ENCODE data around the gene MUS81. TPM values are rescaled to one million over a fixed set of nuclear protein-coding genes. Genes with fewer than 3 reads are reported as not detected.

Gene MUS81
- total and polyA plus RNA-seq, 9 of the 15 experiments (the other 6 are each of a cell fraction or from before 2014, with no cell fraction given), result 13.4 to 118 (median 53.7) TPM

DNA sequence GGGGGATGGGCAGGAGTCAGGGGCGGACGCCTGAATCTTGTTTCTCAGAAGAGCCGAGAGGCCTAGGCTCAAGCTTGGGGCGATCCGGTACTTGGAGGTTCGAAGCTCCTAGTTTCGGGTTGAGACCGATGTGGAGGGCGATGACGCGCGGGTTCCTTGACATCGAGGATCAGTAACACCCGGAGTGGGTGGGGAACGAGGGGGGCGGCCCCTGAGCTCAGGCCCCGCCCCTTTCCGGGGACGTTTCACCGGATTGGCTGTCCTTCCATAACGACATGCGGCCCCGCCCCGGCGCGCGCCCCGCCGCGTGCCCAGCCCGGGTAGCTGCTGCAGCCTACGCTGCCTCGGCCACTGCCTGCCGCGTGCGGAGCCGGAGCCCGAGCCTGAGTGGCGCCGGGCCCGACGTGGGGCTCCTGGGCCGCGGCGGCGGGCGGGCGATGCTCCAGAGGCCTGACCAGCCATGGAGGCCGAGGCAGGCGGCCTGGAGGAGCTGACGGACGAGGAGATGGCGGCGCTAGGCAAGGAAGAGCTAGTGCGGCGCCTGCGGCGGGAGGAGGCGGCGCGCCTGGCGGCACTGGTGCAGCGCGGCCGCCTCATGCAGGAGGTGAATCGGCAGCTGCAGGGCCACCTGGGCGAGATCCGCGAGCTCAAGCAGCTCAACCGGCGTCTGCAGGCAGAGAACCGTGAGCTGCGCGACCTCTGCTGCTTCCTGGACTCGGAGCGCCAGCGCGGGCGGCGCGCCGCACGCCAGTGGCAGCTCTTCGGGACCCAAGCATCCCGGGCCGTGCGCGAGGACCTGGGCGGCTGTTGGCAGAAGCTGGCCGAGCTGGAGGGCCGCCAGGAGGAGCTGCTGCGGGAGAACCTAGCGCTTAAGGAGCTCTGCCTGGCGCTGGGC lies 30.3 kb downstream of the MUS81 start, which contains the start of gene CCDC85B (continued):
- TF ChIP-seq, protein P1, sequence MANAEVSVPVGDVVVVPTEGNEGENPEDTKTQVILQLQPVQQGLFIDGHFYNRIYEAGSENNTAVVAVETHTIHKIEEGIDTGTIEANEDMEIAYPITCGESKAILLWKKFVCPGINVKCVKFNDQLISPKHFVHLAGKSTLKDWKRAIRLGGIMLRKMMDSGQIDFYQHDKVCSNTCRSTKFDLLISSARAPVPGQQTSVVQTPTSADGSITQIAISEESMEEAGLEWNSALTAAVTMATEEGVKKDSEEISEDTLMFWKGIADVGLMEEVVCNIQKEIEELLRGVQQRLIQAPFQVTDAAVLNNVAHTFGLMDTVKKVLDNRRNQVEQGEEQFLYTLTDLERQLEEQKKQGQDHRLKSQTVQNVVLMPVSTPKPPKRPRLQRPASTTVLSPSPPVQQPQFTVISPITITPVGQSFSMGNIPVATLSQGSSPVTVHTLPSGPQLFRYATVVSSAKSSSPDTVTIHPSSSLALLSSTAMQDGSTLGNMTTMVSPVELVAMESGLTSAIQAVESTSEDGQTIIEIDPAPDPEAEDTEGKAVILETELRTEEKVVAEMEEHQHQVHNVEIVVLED (CRISPR knock-in tag; IDR thresholded peaks at IDR 0.05), result peak; percentile 66
- TF ChIP-seq ZNF217 (CRISPR knock-in tag; IDR thresholded peaks at IDR 0.05), result no peak
- TF ChIP-seq PHF8 (IDR thresholded peaks at IDR 0.05; ENCODE audit: borderline replicate concordance, low read length), result peak; percentile 90; the same call in 1 of the 2 replicates
- TF ChIP-seq, protein P2, sequence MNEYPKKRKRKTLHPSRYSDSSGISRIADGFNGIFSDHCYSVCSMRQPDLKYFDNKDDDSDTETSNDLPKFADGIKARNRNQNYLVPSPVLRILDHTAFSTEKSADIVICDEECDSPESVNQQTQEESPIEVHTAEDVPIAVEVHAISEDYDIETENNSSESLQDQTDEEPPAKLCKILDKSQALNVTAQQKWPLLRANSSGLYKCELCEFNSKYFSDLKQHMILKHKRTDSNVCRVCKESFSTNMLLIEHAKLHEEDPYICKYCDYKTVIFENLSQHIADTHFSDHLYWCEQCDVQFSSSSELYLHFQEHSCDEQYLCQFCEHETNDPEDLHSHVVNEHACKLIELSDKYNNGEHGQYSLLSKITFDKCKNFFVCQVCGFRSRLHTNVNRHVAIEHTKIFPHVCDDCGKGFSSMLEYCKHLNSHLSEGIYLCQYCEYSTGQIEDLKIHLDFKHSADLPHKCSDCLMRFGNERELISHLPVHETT (CRISPR knock-in tag; conservative IDR thresholded peaks at IDR 0.05 in 1 of 2, IDR thresholded peaks at IDR 0.05 in 1 of 2), result peak in 1 of 2 experiments; percentile 75; a peak in 2 of 4 replicates
- TF ChIP-seq, protein P3, sequence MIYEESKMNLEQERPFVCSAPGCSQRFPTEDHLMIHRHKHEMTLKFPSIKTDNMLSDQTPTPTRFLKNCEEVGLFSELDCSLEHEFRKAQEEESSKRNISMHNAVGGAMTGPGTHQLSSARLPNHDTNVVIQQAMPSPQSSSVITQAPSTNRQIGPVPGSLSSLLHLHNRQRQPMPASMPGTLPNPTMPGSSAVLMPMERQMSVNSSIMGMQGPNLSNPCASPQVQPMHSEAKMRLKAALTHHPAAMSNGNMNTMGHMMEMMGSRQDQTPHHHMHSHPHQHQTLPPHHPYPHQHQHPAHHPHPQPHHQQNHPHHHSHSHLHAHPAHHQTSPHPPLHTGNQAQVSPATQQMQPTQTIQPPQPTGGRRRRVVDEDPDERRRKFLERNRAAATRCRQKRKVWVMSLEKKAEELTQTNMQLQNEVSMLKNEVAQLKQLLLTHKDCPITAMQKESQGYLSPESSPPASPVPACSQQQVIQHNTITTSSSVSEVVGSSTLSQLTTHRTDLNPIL (CRISPR knock-in tag; IDR thresholded peaks at IDR 0.05), result no peak
- TF ChIP-seq NR1H2 (CRISPR knock-in tag; IDR thresholded peaks at IDR 0.05), result peak; percentile 78; the same call in 1 of the 2 replicates
- peak; percentile 76 for TF ChIP-seq ATF7 (IDR thresholded peaks at IDR 0.05)
- TF ChIP-seq TRIM24 (IDR thresholded peaks at IDR 0.05), result peak in 1 of 2 experiments; percentile 38; a peak in 1 of 4 replicates
- TF ChIP-seq, protein P4, sequence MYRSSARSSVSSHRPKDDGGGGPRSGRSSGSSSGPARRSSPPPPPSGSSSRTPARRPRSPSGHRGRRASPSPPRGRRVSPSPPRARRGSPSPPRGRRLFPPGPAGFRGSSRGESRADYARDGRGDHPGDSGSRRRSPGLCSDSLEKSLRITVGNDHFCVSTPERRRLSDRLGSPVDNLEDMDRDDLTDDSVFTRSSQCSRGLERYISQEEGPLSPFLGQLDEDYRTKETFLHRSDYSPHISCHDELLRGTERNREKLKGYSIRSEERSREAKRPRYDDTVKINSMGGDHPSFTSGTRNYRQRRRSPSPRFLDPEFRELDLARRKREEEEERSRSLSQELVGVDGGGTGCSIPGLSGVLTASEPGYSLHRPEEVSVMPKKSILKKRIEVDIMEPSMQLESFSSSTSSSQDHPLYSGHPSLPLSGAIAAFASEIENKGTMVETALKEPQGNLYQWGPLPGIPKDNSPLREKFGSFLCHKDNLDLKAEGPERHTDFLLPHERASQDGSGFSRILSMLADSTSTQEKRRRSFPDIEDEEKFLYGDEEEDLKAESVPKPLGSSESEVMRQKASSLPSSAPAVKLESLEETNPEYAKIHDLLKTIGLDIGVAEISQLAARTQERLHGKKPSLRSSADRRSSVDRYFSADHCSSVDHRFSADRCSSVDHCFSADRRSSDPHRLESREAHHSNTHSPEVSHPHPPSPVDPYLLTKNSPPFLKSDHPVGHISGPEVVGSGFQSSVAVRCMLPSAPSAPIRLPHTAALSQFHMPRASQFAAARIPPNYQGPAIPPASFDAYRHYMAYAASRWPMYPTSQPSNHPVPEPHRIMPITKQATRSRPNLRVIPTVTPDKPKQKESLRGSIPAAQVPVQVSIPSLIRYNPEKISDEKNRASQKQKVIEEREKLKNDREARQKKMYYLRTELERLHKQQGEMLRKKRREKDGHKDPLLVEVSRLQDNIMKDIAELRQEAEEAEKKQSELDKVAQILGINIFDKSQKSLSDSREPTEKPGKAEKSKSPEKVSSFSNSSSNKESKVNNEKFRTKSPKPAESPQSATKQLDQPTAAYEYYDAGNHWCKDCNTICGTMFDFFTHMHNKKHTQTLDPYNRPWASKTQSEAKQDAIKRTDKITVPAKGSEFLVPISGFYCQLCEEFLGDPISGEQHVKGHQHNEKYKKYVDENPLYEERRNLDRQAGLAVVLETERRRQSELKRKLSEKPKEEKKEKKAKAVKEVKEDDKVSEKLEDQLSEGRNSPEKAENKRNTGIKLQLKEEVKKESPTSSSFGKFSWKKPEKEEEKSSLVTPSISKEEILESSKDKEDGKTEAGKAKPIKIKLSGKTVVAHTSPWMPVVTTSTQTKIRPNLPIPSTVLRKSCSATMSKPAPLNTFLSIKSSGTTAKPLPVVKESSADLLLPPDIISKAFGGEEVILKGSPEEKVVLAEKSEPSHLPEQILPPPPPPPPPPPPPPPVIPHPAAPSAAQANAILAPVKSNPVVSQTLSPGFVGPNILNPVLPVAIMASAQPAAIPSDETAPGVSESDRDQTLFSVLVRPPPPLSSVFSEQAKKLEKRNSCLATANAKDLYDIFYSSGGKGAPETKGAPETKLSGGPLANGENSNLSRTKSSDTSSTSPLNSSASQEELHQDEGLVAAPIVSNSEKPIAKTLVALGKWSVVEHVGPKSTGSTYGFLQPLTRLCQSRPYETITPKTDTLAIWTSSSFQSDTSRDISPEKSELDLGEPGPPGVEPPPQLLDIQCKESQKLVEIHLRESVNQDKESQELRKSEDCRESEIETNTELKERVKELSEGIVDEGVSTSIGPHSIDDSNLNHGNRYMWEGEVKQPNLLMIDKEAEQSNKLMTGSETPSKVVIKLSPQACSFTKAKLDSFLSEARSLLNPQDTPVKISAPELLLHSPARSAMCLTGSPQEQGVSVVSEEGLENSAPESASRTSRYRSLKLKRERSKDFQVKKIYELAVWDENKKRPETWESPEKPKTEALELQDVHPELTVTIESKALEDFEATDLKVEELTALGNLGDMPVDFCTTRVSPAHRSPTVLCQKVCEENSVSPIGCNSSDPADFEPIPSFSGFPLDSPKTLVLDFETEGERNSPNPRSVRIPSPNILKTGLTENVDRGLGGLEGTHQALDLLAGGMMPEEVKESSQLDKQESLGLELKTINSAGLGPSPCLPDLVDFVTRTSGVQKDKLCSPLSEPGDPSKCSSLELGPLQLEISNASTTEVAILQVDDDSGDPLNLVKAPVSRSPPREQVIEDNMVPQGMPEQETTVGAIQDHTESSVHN (IDR thresholded peaks at IDR 0.05; ENCODE audit: borderline replicate concordance in 1 of 2, low read depth in 1 of 2), result no peak
- TF ChIP-seq, protein P5, sequence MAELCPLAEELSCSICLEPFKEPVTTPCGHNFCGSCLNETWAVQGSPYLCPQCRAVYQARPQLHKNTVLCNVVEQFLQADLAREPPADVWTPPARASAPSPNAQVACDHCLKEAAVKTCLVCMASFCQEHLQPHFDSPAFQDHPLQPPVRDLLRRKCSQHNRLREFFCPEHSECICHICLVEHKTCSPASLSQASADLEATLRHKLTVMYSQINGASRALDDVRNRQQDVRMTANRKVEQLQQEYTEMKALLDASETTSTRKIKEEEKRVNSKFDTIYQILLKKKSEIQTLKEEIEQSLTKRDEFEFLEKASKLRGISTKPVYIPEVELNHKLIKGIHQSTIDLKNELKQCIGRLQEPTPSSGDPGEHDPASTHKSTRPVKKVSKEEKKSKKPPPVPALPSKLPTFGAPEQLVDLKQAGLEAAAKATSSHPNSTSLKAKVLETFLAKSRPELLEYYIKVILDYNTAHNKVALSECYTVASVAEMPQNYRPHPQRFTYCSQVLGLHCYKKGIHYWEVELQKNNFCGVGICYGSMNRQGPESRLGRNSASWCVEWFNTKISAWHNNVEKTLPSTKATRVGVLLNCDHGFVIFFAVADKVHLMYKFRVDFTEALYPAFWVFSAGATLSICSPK (IDR thresholded peaks at IDR 0.05; ENCODE audit: borderline replicate concordance), result no peak
